ENCODE data around the gene MYOD1.

The MYOD1 gene

GRCh38 chr11:17702876-17703275 is 16.5 kb upstream of the MYOD1 start:
- no peak for DNase-seq

DNA sequence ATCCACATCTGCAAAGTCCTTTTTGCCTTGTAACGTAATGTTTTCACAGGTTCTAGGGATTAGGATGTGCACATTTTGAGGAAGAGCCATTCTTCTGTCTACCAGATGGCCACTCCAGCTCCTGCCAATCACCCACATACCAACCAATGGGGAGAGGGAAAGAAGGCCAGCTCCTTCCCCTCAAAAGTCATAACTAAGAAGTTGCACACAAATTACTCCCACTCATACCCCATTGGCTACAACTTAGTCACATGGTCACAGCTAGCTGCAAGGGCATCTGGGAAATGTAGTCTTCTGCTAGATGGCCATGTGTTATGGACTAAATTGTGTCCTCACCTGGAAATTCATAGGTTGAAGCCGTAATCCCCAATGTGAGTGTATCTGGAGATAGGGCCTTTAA is 15.4 kb upstream of the MYOD1 start:
- DNase-seq = no peak

DNA sequence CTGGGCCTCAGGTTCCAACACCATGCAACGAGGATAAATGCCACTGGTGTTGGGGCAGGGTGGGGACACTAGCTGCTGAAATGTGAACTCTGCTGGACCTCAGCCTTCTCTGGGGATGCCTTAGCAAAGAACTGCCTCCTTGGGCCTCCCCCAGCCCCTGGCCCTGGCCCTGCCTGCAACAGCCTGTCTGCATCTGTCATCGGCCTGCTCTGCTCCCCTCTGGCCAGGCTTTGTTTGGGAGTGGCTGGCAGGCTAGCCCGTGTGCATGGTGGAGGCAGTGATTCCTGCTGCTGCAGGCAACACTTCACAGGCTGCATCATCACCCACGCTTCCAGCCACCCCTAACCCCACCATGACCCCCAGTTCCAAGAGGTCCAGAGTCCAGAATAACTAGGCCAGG is 11.5 kb upstream of the MYOD1 start:
- DNase-seq = no peak

- DNase-seq = no peak
Measured at GRCh38 chr11:17711836-17712235, 7.5 kb upstream of the MYOD1 start.

DNA sequence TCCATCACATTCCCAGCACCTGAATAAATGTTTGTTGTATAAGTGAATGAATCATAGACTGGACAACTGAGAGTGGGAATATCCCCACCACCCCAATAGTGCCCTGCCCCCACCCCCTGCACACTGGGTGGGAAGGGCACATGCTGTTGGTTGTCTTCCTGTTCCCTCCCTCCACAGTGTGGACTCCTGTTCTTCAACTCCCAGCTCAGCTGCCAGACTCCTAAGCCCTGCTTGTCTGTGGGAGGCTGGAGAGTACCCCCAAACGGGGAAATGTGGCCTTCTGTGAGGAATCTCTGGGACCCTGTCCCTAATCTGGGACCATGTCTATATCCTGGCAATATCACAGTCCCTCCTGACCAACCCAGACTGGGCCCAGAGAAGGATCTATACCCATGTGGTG is 5.5 kb upstream of the MYOD1 start:
- no peak for DNase-seq

GRCh38 chr11:17714356-17714854 is 5.0 kb upstream of the MYOD1 start:
- DNase-seq = no peak

DNA sequence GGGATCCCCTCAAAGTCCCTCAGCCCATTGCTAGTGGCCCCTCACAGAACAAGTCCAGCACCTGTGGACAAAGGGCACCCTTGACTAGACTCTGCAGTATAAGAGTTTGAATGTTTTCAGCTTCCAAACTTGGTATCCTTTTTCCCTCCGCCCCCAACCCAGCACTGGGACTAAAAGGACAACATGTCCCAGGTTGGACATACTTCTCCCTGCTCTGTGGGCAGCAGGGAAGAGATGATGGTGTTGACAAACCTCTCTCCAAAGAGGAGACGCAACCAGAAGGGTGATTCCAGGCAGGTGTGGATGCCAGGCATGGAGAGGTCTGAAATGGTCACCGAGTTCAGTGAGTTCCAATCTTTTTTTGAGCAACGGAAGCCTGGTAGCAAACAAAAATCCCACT is 4.5 kb upstream of the MYOD1 start:
- no peak for DNase-seq

- DNase-seq = no peak
Measured at GRCh38 chr11:17716807-17717206, 2.6 kb upstream of the MYOD1 start.

GRCh38 chr11:17718015-17718414 is 1.4 kb upstream of the MYOD1 start:
- no peak for DNase-seq

DNA sequence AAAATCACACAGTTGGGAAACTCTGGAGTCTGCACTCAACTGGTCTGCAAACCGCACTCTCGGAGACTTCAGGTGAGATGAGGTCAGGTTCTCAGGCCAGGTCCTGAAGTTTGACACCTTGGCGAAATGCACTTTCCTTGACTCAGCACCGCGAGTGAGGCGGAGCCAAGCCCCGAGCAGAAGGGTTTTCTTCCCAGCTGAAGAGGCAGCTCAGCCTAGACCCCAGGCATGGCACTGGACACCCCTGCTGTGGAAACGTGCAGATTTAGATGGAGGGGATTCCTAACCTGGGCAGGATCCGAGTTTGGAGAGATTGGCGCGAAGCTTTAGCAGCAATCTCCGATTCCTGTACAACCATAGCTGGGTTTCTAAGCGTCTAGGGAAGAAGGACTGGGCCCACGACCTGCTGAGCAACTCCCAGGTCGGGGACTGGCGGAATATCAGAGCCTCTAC is 835 bp upstream of the MYOD1 start:
- DNase-seq = no peak

DNA sequence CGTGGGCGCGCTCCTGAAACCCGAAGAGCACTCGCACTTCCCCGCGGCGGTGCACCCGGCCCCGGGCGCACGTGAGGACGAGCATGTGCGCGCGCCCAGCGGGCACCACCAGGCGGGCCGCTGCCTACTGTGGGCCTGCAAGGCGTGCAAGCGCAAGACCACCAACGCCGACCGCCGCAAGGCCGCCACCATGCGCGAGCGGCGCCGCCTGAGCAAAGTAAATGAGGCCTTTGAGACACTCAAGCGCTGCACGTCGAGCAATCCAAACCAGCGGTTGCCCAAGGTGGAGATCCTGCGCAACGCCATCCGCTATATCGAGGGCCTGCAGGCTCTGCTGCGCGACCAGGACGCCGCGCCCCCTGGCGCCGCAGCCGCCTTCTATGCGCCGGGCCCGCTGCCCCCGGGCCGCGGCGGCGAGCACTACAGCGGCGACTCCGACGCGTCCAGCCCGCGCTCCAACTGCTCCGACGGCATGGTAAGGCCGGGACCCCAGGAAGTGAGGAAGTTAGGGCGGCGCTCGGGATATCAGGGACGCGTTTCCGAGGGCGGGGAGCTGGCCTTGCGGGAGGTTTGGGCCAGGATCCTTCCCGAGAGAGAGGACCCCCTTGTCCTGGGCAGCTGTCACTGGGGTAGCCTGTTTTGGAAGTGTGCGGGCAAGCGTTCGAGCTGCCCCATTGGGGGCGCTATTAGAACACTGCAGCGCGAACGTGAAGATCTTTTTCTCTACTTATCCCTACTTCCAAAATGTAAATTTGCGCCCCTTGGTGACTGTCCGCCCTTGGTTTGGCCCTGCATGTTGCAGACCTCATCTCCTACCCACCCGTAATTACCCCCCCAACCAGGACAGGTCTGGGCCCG is 796 bp downstream of the MYOD1 start:
- peak; percentile 61 for DNase-seq

DNA sequence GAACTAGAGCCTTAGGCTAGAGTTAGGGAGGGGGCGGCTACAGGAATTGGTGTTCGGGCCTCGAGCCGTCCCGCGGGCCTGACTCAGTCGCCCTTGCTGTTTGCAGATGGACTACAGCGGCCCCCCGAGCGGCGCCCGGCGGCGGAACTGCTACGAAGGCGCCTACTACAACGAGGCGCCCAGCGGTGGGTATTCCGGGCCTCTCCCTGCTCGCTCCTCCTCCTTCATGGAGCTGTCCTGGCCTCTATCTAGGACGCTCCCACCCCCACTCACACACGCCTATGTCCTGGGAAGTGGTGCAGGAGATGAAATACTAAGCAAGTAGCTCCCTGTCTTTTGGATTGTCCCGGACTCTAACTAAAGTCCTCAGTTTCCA is 1.4 kb downstream of the MYOD1 start:
- DNase-seq = no peak

DNA sequence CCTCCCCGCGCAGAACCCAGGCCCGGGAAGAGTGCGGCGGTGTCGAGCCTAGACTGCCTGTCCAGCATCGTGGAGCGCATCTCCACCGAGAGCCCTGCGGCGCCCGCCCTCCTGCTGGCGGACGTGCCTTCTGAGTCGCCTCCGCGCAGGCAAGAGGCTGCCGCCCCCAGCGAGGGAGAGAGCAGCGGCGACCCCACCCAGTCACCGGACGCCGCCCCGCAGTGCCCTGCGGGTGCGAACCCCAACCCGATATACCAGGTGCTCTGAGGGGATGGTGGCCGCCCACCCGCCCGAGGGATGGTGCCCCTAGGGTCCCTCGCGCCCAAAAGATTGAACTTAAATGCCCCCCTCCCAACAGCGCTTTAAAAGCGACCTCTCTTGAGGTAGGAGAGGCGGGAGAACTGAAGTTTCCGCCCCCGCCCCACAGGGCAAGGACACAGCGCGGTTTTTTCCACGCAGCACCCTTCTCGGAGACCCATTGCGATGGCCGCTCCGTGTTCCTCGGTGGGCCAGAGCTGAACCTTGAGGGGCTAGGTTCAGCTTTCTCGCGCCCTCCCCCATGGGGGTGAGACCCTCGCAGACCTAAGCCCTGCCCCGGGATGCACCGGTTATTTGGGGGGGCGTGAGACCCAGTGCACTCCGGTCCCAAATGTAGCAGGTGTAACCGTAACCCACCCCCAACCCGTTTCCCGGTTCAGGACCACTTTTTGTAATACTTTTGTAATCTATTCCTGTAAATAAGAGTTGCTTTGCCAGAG is 2.0 kb downstream of the MYOD1 start:
- peak; percentile 13 for DNase-seq

- no peak for DNase-seq
Measured at GRCh38 chr11:17722000-17722643, 2.8 kb downstream of the MYOD1 start.

DNA sequence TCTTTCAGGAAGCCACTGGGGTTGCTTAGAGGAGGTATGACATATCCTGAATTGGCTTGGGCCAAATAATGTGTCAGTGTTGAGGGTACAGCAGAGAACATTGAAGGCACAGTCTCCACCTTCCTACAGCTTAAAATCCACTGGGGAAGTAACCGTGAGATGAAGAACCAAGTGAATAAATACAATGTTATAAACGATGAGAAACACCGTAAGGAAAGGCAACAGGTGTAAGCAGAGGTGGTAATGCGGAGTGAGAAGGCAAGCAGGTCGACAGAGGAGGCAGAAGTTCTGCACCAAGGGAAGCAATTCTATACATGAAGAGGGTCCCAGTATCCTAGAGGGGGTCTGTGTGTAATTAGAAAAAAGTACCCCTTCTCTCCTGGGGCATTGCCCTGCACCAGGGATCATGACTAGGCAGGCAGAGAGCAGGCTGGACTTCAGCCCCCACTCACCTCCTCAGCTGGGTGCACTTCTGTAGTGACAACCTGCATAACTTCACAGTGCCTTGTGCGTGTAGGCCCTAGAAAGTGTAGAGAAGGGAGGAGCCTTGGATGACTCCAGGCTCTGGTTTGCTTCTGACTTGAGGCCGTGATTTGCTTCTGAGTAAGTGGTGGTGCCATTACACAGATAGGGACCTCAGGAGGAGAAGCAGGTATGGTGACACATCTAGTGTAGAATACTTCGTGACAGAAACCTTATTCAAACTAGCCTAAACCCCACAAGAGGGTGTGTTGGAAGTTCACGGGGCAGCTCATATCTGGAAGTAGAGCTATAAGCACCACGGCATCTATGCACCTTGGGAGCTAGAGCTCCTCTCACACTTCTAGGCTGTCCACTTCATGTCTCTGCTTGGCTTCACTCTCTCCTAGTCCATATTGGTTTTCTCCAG is 4.9 kb downstream of the MYOD1 start:
- no peak for DNase-seq

DNA sequence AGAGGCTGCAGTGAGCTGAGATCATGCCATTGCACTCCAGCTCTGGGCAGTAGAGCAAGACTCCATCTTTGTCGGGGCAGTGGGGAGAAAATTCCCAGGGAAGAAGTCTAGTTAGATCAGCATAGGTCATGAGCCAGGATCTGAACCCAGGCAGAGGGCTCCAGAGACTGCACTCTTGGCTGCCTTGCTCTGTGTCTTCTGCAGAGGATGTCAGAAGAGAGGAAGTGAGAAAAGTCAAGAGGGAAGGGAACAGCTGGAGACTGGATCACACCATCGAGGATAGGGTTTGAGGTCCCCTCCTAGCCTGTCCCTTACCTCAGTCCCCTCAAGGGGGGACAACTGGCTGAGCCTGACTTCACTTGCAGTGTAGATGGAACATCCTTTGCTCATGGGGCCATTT is 5.8 kb downstream of the MYOD1 start:
- no peak for DNase-seq

GRCh38 chr11:17730137-17730536 is 10.8 kb downstream of the MYOD1 start:
- DNase-seq = no peak

- peak; percentile 66 for DNase-seq
Measured at GRCh38 chr11:17730608-17731462, 11.5 kb downstream of the MYOD1 start.

DNA sequence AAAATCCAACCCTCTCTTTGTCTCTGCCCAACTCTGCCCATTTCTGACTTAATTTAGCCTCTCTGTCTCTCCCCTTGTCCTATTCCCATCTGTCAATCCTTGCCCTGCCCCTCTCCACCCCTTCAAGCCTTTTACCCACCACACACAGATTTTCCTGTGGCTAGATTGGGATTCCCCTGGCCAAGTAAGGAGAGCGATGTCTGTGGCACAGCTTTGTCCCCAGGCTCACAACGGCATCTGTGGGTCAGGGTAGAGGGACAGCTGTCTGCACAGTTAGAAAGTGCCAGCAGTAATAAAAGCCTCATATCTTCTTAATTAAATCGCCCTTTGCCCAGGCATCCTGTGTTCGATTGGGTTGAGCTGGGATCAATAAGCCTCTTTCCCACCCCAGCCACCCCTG is 13.9 kb downstream of the MYOD1 start:
- DNase-seq = no peak

- DNase-seq = peak; percentile 64
Measured at GRCh38 chr11:17734418-17734911, 15.1 kb downstream of the MYOD1 start, which contains the start of gene KCNC1. KCNC1 (plus strand) TSS chr11:17734781; CDS start chr11:17736003, 1,222 bp downstream.
